K562 (cell line): Measurements from ENCODE around the gene EXT2. TPM values are rescaled to one million over a fixed set of nuclear protein-coding genes. Genes with fewer than 3 reads are reported as not detected.

Experiments used
- HMG20B ChIP-seq: fragments of 250-450 bp; sonication (Bioruptor Pico); IDR thresholded peaks from 2 replicates; pipeline ENCODE4 v1.5.0; 2021; ENCODE audit warnings: mild to moderate bottlenecking
- NCOA2 ChIP-seq, 2 experiments: fragments of 450-650 bp; IDR thresholded peaks; 2 replicates each; pipeline ENCODE4 v1.6.1; 2018; ENCODE audit warnings: mild to moderate bottlenecking in 2 of 2, moderate library complexity in 1 of 2; ENCODE audit not compliant: partially characterized antibody in 2 of 2
- NCOA4 ChIP-seq: fragments of 450-650 bp; IDR thresholded peaks from 2 replicates; pipeline ENCODE4 v1.6.1; 2018; ENCODE audit warnings: mild to moderate bottlenecking; ENCODE audit not compliant: partially characterized antibody
- RAD51 ChIP-seq: fragments of 450-650 bp; IDR thresholded peaks from 2 replicates; pipeline ENCODE4 v1.7.1; 2016; ENCODE audit warnings: low read depth, mild to moderate bottlenecking, borderline replicate concordance
- SRSF3 ChIP-seq: fragments of 200-400 bp; formaldehyde crosslinking; IDR thresholded peaks from 2 replicates; pipeline ENCODE4 v1.6.1; 2016; ENCODE audit warnings: mild to moderate bottlenecking, low read length, moderate library complexity; ENCODE audit not compliant: insufficient read depth
- TBP ChIP-seq: optimal IDR thresholded peaks from 2 replicates; pipeline ENCODE3; 2011; ENCODE audit warnings: low read depth, low read length, improper control_type of control experiment
- ZNF655 ChIP-seq: fragments of 250-450 bp; sonication (Bioruptor Pico); IDR thresholded peaks from 2 replicates; pipeline ENCODE4 v1.5.0; 2021
- ZNF830 ChIP-seq: fragments of 250-450 bp; sonication (Bioruptor Pico); IDR thresholded peaks from 2 replicates; pipeline ENCODE4 v1.5.0; 2021; ENCODE audit warnings: mild to moderate bottlenecking
- ZSCAN29 ChIP-seq: fragments of 450-650 bp; IDR thresholded peaks from 2 replicates; pipeline ENCODE4 v1.6.1; 2017
- polyA plus RNA-seq, 8 experiments: library from polyadenylated mRNA; depleted of rRNA in 4 of 8; stranded (reverse) in 5 of 8; unstranded in 3 of 8; fragments of >200 nt; fragmentation: Nextera tagmentation in 2 of 8; fragmentation: Illumina TruSeq in 1 of 8; extraction: Ambion mirVana in 2 of 8; extraction: Trizol in 1 of 8; gene quantifications; 2 replicates each; pipeline versions ENCODE4 v1.2.1 to v1.2.3, GENCODE V29; 2011 to 2014; ENCODE audit warnings: inconsistent platforms in 1 of 8, missing spikeins in 1 of 8
- total RNA-seq, 7 experiments: library from RNA; depleted of rRNA in 6 of 7; stranded (reverse); fragments of >200 nt in 6 of 7; fragmentation: Illumina TruSeq in 2 of 7; extraction: Trizol in 2 of 7; gene quantifications; 2 replicates each; pipeline versions ENCODE4 v1.2.1 to v1.2.3, GENCODE V29; 2011 to 2021; ENCODE audit warnings: low replicate concordance in 1 of 7

EXT2 gene
- total and polyA plus RNA-seq, 9 of the 15 experiments (the other 6 are each of a cell fraction or from before 2014, with no cell fraction given): 7.5 to 52.1 (median 38.1) TPM

DNA sequence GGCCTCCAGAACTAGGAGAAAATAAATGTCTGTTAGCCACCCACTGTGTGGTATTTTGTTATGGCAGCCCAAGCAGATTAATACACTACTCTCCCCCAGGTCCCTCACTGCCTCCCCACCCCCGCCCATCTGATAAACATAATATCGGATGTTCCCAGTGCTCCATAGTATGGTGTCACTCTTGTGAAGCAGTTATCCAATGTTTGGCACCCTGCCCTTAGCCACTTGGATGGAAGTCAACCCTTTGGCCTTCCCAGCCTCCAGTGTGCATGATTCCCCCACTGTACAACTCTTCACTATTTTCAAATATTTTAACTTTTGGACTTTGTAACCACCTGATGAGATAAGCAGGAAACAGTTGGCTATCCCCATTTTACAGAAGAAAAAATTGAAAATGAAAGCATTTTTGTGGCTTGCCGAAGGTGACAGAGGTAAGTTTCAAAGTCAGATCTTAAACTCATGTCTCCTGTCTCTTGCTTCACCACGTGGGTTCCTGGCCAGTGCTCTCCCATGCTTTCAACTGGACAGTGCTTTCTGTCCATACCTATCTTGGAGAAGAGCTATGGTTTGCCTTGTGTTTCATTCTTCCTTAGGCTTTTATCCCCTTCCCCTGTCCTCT is 161.3 kb downstream of the EXT2 start (continued):
- no peak for TF ChIP-seq ZNF655 (CRISPR knock-in tag)
- no peak for TF ChIP-seq ZNF830
- TF ChIP-seq TBP: no peak
- TF ChIP-seq RAD51: no peak
- TF ChIP-seq NCOA4: no peak
- peak in 1 of 2 experiments; percentile 73 for TF ChIP-seq NCOA2 (IDR thresholded peaks at IDR 0.05; ENCODE audit: partially characterized antibody in 2 of 2)
- TF ChIP-seq ZSCAN29: no peak
- TF ChIP-seq HMG20B (CRISPR knock-in tag): no peak
- TF ChIP-seq SRSF3: no peak
